HEK293 (cell line): Measurements from ENCODE around the gene ATP10D.

Experiments
- TF ChIP-seq, protein P1 (sequence below): fragments of 450-650 bp; formaldehyde crosslinking; IDR thresholded peaks from 2 replicates; pipeline ENCODE4 v1.5.1; 2016; ENCODE audit warnings: missing biosample characterization, missing genetic modification characterization
- TF ChIP-seq, protein P2 (sequence below): fragments of 450-650 bp; formaldehyde crosslinking; IDR thresholded peaks from 2 replicates; pipeline ENCODE4 v1.5.1; 2016; ENCODE audit warnings: missing biosample characterization, missing genetic modification characterization

- TF ChIP-seq, protein P1, sequence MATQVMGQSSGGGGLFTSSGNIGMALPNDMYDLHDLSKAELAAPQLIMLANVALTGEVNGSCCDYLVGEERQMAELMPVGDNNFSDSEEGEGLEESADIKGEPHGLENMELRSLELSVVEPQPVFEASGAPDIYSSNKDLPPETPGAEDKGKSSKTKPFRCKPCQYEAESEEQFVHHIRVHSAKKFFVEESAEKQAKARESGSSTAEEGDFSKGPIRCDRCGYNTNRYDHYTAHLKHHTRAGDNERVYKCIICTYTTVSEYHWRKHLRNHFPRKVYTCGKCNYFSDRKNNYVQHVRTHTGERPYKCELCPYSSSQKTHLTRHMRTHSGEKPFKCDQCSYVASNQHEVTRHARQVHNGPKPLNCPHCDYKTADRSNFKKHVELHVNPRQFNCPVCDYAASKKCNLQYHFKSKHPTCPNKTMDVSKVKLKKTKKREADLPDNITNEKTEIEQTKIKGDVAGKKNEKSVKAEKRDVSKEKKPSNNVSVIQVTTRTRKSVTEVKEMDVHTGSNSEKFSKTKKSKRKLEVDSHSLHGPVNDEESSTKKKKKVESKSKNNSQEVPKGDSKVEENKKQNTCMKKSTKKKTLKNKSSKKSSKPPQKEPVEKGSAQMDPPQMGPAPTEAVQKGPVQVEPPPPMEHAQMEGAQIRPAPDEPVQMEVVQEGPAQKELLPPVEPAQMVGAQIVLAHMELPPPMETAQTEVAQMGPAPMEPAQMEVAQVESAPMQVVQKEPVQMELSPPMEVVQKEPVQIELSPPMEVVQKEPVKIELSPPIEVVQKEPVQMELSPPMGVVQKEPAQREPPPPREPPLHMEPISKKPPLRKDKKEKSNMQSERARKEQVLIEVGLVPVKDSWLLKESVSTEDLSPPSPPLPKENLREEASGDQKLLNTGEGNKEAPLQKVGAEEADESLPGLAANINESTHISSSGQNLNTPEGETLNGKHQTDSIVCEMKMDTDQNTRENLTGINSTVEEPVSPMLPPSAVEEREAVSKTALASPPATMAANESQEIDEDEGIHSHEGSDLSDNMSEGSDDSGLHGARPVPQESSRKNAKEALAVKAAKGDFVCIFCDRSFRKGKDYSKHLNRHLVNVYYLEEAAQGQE (tag by site-specific recombination) = no peak
- TF ChIP-seq, protein P2, sequence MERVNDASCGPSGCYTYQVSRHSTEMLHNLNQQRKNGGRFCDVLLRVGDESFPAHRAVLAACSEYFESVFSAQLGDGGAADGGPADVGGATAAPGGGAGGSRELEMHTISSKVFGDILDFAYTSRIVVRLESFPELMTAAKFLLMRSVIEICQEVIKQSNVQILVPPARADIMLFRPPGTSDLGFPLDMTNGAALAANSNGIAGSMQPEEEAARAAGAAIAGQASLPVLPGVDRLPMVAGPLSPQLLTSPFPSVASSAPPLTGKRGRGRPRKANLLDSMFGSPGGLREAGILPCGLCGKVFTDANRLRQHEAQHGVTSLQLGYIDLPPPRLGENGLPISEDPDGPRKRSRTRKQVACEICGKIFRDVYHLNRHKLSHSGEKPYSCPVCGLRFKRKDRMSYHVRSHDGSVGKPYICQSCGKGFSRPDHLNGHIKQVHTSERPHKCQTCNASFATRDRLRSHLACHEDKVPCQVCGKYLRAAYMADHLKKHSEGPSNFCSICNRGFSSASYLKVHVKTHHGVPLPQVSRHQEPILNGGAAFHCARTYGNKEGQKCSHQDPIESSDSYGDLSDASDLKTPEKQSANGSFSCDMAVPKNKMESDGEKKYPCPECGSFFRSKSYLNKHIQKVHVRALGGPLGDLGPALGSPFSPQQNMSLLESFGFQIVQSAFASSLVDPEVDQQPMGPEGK = no peak
Observed at GRCh38 chr4:47642191-47642830, 157.2 kb downstream of the ATP10D start.
